HG03571 (cell line): ENCODE data around the gene LPGAT1.
"Not testable (repeated sequence)": the region's sequence is repeated elsewhere in the genome, so short reads cannot be mapped to it uniquely, and the experiment has no call there.

Source experiments
- ATAC-seq: cut with Tn5 transposase; IDR thresholded peaks from one replicate; pipeline ENCODE4 v1.9.1; 2021; ENCODE audit not compliant: unreplicated experiment

Gene LPGAT1

DNA sequence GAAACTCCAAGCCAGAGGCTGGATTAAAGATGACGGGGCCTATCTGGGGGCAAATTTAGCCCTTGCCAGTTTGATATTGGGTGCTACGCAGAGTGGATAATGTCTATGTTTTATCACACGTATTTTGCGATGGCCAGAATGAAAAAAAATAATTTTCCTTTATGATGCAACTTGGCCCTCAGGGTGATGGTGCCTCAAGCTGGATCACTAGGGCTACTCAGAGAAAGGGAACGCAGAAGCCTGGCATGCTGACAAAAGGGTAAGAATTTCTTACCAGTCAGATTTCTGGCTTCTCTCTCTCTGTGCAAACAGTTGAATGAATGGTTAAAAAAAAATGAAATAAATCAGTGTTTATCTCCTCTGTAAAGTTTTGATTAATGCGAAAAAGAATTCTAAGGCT is 122.6 kb downstream of the LPGAT1 start:
- no peak for ATAC-seq

GRCh38 chr1:211705467-211706091 is 125.0 kb downstream of the LPGAT1 start:
- ATAC-seq, result no peak

- ATAC-seq, result no peak
Observed at GRCh38 chr1:211704543-211704942, 126.0 kb downstream of the LPGAT1 start.

DNA sequence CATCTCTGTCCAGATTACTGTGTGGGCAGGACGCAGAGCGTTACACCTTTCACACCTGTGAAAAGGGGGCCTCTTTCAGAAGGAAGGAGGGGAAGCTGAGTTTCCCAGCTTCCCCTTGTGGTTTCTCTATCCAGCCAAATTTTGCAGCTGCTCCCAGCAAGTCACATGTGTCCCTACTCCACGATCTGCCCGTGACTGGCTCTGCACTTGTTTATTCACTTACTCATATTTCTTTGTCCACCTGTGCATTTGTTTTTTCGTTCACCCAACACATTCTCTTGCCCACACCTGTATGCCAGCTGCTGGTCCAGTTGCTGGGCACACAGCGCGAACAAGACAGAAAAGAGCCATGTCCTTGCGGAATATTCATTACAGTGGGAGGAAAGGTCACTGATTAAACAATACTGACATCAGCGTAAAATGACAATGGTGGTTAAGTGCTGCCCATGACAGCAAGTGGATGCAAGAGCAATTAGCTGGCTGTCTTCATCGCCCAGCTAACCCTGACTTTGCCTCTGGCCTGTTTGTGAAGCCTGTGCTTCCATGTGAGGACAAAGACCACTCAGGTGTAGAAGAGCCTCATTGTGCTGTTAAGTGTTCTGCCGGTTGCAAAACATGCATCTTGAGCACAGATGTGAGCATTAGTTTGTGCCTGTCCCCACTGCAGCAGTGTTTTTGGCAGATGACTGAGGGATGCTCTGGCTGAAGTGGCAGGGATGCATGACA is 126.6 kb downstream of the LPGAT1 start:
- no peak for ATAC-seq

DNA sequence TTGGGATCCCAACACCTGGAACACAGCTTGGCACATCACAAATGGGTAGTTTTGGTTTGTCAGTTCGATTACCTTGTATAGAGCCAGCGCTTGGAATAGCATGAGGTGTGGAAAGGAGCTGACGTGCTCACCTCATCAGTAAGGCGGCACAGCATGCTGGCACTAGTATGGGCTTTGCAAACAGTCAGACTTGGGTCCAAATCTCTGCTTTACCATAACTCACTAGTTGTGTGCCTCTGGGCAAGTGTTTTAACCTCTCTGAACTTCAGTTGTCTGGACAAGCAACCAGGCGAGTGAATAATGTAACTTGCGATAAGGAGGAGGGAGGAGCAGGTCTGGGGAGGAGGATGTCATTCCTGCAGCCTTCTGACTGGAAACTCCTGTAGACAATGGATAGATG is 128.8 kb downstream of the LPGAT1 start:
- ATAC-seq, result no peak

DNA sequence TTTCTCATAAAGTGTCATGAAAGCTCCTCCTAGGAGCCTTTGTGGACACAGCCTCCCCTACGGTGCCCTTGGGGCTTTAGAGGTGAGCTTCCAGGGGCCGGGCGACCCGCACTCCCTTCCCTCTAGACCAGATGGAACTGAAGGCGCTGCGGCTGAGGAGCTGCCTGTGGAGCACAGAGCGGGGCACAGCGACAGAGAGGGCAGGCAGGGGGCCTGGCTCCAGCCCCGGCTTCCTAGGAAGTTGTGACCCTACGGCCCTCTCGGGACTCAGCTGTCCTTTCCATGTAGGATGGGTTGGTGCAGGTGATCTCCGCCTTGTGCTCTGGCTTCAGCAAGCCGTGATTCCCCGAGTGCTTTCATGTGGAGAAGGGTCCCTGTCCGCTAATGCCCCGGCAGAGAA is 131.5 kb downstream of the LPGAT1 start:
- ATAC-seq, result no peak

- ATAC-seq, result peak; percentile 48
Observed at GRCh38 chr1:211698161-211699026, 132.2 kb downstream of the LPGAT1 start.

- ATAC-seq, result peak; percentile 76
Observed at GRCh38 chr1:211697356-211697755, 133.2 kb downstream of the LPGAT1 start.

GRCh38 chr1:211695135-211695816 is 135.3 kb downstream of the LPGAT1 start:
- peak; percentile 35 for ATAC-seq

DNA sequence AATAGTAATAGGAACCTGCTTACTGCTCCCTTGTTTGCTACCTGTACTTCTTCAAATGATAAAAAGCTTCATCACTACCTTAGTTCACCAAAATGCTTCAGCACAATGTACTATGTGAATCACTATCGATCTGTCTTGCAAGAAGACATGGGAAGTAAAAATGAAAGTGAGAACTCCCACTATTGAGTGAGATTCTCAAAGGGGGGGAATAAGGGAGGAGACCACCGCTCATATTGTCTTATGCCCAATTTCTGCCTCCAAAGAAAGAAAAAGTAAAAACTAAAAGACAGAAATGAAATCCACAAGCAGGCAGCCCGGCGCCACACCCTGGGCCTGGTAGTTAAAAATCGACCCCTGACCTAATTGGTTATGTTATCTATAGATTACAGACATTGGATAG is 136.7 kb downstream of the LPGAT1 start:
- not testable (repeated sequence) for ATAC-seq
